Neural progenitor cell (in vitro differentiated cells): ENCODE data around the gene ANAPC10.

ENCODE experiments used
- EZH2phosphoT487 ChIP-seq: fragments of 200-600 bp; sonication (generic); IDR thresholded peaks from 2 replicates; pipeline ENCODE4 v1.6.1; 2017; ENCODE audit warnings: antibody characterized with exemption
- TF ChIP-seq, protein P1 (sequence below): fragments of 200-600 bp; sonication (generic); IDR thresholded peaks from 2 replicates; pipeline ENCODE4 v1.5.1; 2017; ENCODE audit warnings: antibody characterized with exemption, mild to moderate bottlenecking

GRCh38 chr4:145043306-145043705 is 54.7 kb downstream of the ANAPC10 start:
- TF ChIP-seq, protein P1, sequence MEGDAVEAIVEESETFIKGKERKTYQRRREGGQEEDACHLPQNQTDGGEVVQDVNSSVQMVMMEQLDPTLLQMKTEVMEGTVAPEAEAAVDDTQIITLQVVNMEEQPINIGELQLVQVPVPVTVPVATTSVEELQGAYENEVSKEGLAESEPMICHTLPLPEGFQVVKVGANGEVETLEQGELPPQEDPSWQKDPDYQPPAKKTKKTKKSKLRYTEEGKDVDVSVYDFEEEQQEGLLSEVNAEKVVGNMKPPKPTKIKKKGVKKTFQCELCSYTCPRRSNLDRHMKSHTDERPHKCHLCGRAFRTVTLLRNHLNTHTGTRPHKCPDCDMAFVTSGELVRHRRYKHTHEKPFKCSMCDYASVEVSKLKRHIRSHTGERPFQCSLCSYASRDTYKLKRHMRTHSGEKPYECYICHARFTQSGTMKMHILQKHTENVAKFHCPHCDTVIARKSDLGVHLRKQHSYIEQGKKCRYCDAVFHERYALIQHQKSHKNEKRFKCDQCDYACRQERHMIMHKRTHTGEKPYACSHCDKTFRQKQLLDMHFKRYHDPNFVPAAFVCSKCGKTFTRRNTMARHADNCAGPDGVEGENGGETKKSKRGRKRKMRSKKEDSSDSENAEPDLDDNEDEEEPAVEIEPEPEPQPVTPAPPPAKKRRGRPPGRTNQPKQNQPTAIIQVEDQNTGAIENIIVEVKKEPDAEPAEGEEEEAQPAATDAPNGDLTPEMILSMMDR = no peak
- TF ChIP-seq EZH2phosphoT487 = no peak
